Endodermal cell (in vitro differentiated cells): ENCODE results near the gene CYP3A4. TPM values are rescaled to one million over a fixed set of nuclear protein-coding genes. Genes with fewer than 3 reads are reported as not detected.
"Not testable (repeated sequence)": the region's sequence is repeated elsewhere in the genome, so short reads cannot be mapped to it uniquely, and the experiment has no call there.

Experiments used
- DNase-seq: peaks from one replicate; pipeline ENCODE4 v3.0.0-alpha.2; 2017
- H3K27ac ChIP-seq: 2 replicates; pipeline ENCODE4 v1.5.1; 2013; ENCODE audit warnings: mild to moderate bottlenecking, low read depth, low read length, moderate library complexity
- H3K27me3 ChIP-seq: 2 replicates; pipeline ENCODE4 v1.6.1; 2013; ENCODE audit warnings: mild to moderate bottlenecking, low read length, moderate library complexity; ENCODE audit not compliant: insufficient read depth, control insufficient read depth, poor library complexity, severe bottlenecking
- H3K36me3 ChIP-seq: 2 replicates; pipeline ENCODE4 v1.7.0; 2013; ENCODE audit warnings: mild to moderate bottlenecking, low read length, moderate library complexity; ENCODE audit not compliant: control insufficient read depth, insufficient read depth
- H3K4me1 ChIP-seq: one replicate; pipeline ENCODE4 v1.7.0; 2013; ENCODE audit warnings: low read length; ENCODE audit not compliant: control insufficient read depth, insufficient read depth
- H3K4me3 ChIP-seq: 2 replicates; pipeline ENCODE4 v1.5.1; 2013; ENCODE audit warnings: mild to moderate bottlenecking, low read length, moderate library complexity
- H3K9ac ChIP-seq: 2 replicates; pipeline ENCODE4 v1.6.1; 2013; ENCODE audit warnings: mild to moderate bottlenecking, low read length, moderate library complexity; ENCODE audit not compliant: poor library complexity, severe bottlenecking; ENCODE audit errors: extremely low read depth
- H3K9me3 ChIP-seq: 2 replicates; pipeline ENCODE4 v1.6.1; 2013; ENCODE audit warnings: mild to moderate bottlenecking, low read length, moderate library complexity; ENCODE audit not compliant: control insufficient read depth
- H3K27ac Mint-ChIP-seq: 2 replicates; pipeline ENCODE4 v1.8.0; 2020; ENCODE audit warnings: mixed read lengths
- H3K27me3 Mint-ChIP-seq: 2 replicates; pipeline ENCODE4 v1.8.0; 2021; ENCODE audit warnings: mild to moderate bottlenecking, mixed read lengths; ENCODE audit not compliant: insufficient read depth
- H3K36me3 Mint-ChIP-seq: 2 replicates; pipeline ENCODE4 v1.8.0; 2020; ENCODE audit warnings: low read depth, mixed read lengths
- H3K4me1 Mint-ChIP-seq: 2 replicates; pipeline ENCODE4 v1.8.0; 2020; ENCODE audit warnings: mixed read lengths
- H3K4me3 Mint-ChIP-seq: 2 replicates; pipeline ENCODE4 v1.8.0; 2020; ENCODE audit warnings: mild to moderate bottlenecking, moderate library complexity, mixed read lengths
- H3K9me3 Mint-ChIP-seq: 2 replicates; pipeline ENCODE4 v1.8.0; 2020; ENCODE audit warnings: mild to moderate bottlenecking, mixed read lengths
- CTCF ChIP-seq: fragments of 200-600 bp; sonication (generic); conservative IDR thresholded peaks from 2 replicates; pipeline ENCODE4 v1.5.0; 2021; ENCODE audit warnings: antibody characterized with exemption, mild to moderate bottlenecking
- WGBS, 2 experiments: methylation state at CpG; one replicate each; pipeline versions ENCODE4 v1.1.5 to v1.1.7; 2013; ENCODE audit warnings: missing lambda C conversion rate in 2 of 2, mixed read lengths in 1 of 2; ENCODE audit not compliant: insufficient coverage in 1 of 2, insufficient read length in 1 of 2; 5-methylcytosine and 5-hydroxymethylcytosine counted together
- total RNA-seq, 2 donors: library from RNA; stranded (reverse); fragmentation: NEBNext Ultra II Directional in 1 of 2; extraction: Animal tissue kit (Norgen Biotek cat#: 25700) in 1 of 2; gene quantifications; 2 replicates in 1 of 2; 3 replicates in 1 of 2; pipeline ENCODE4 v1.2.1, GENCODE V29; 2021

Gene CYP3A4
- total RNA-seq, 2 donors from 2014 or later = 0.11 TPM; not detected in 1

- peaks cover 9% of the 10 kb centered on the region for H3K4me1 Mint-ChIP-seq
- Histone ChIP-seq H3K9me3 (no peaks in the 10 kb centered on the region), H3K4me3 (no peak overlapping the region), H3K27ac (no peak overlapping the region), H3K27me3 (no peaks in the 10 kb centered on the region), H3K4me1 (no peaks in the 10 kb centered on the region), H3K9ac (no peak overlapping the region), H3K36me3 (no peaks in the 10 kb centered on the region)
- H3K9me3 Mint-ChIP-seq = no peaks in the 10 kb centered on the region
- no peak for TF ChIP-seq CTCF
- no peaks in the 10 kb centered on the region for H3K36me3 Mint-ChIP-seq
- H3K27me3 Mint-ChIP-seq = peaks cover 17% of the 10 kb centered on the region
- WGBS, 2 experiments = 100% methylated on average over 2 of the region's 2 CpGs; no CpG with 5 or more reads in 1 of the 2 experiments
- H3K27ac Mint-ChIP-seq = no peak overlapping the region
- H3K4me3 Mint-ChIP-seq = no peak overlapping the region
- no peak for DNase-seq
Measured at GRCh38 chr7:99788554-99788953, 4.6 kb upstream of the CYP3A4 start.

GRCh38 chr7:99786726-99787335 is 2.8 kb upstream of the CYP3A4 start:
- Mint-ChIP-seq H3K27ac (no peak overlapping the region), H3K9me3 (peaks cover 2% of the 10 kb centered on the region), H3K27me3 (peaks cover 17% of the 10 kb centered on the region), H3K36me3 (no peaks in the 10 kb centered on the region), H3K4me3 (no peak overlapping the region), H3K4me1 (peaks cover 5% of the 10 kb centered on the region)
- no peaks in the 10 kb centered on the region for H3K4me1 ChIP-seq
- H3K9ac ChIP-seq = no peak overlapping the region
- no peak overlapping the region for H3K4me3 ChIP-seq
- peaks cover 3% of the 10 kb centered on the region for H3K9me3 ChIP-seq
- H3K27ac ChIP-seq = no peak overlapping the region
- H3K36me3 ChIP-seq = no peaks in the 10 kb centered on the region
- TF ChIP-seq CTCF = no peak
- DNase-seq = no peak
- 94 to 97% methylated on average over 3 of the region's 3 CpGs for WGBS, 2 experiments
- H3K27me3 ChIP-seq = no peaks in the 10 kb centered on the region

GRCh38 chr7:99785654-99786053 is 1.7 kb upstream of the CYP3A4 start:
- H3K36me3 ChIP-seq, H3K27ac Mint-ChIP-seq, H3K27ac ChIP-seq, H3K4me3 ChIP-seq, H3K9me3 Mint-ChIP-seq, H3K9ac ChIP-seq, H3K4me3 Mint-ChIP-seq, H3K4me1 Mint-ChIP-seq, H3K4me1 ChIP-seq, H3K9me3 ChIP-seq, DNase-seq, H3K36me3 Mint-ChIP-seq, H3K27me3 ChIP-seq: not testable (repeated sequence)
- peaks cover 17% of the 10 kb centered on the region for H3K27me3 Mint-ChIP-seq
- WGBS, 2 experiments = 87 to 90% methylated on average over 2 to 3 of the region's 3 CpGs
